ENCODE results near the gene UBQLN4. TPM values are rescaled to one million over a fixed set of nuclear protein-coding genes. Genes with fewer than 3 reads are reported as not detected.
A peak's percentile ranks its signal among the peaks of the same experiment; 100 is the strongest.

Gene UBQLN4
- total and polyA plus RNA-seq, 12 donors, result 15.7 to 32.2 (median 25.4) TPM

- no peak for DNase-seq
- no peaks in the 10 kb centered on the region for H3K36me3 ChIP-seq
- H3K27me3 ChIP-seq, result no peaks in the 10 kb centered on the region
- ATAC-seq, result no peak
- no peak overlapping the region for H3K27ac ChIP-seq
- peaks cover 0 to 14% (median 0%) of the 10 kb centered on the region in 9 donors for H3K4me1 ChIP-seq
- H3K4me3 ChIP-seq, result no peak overlapping the region
- TF ChIP-seq CTCF (IDR thresholded peaks at IDR 0.05), result no peak
- WGBS, 2 donors, result 73 to 74% methylated on average over 3 of the region's 3 CpGs
- H3K9me3 ChIP-seq, result no peaks in the 10 kb centered on the region
- intact Hi-C loops (cut with DNase I), result loop anchor here in 2 of 10 donors (5.0 to 10.0 kb wide), 2 partner anchors 47 to 65 kb away; partner anchors contain the start of gene SSR2 (in 1 of the 2)
Observed at GRCh38 chr1:156069490-156070455, 16.2 kb upstream of the UBQLN4 start.

GRCh38 chr1:156067262-156067661 is 13.7 kb upstream of the UBQLN4 start:
- Histone ChIP-seq H3K27me3 (no peaks in the 10 kb centered on the region), H3K4me3 (no peak overlapping the region), H3K36me3 (no peaks in the 10 kb centered on the region), H3K27ac (no peak overlapping the region), H3K9me3 (no peaks in the 10 kb centered on the region), H3K4me1 (peaks cover 0 to 11% (median 0%) of the 10 kb centered on the region in 9 donors)
- DNase-seq, result no peak
- ATAC-seq, result no peak
- WGBS, 2 donors, result 85 to 88% methylated on average over 2 of the region's 2 CpGs
- TF ChIP-seq CTCF (IDR thresholded peaks at IDR 0.05), result no peak
- intact Hi-C loops (cut with DNase I), result loop anchor here in 2 of 10 donors (5.0 to 10.0 kb wide), 2 partner anchors 45 to 62 kb away; partner anchors contain the start of gene SSR2 (in 1 of the 2)

GRCh38 chr1:156065871-156066270 is 12.3 kb upstream of the UBQLN4 start:
- ATAC-seq (peak in 1 of 8 donors; percentile 8), DNase-seq (no peak)
- Histone ChIP-seq H3K4me1 (peaks cover 0 to 11% (median 0%) of the 10 kb centered on the region in 9 donors), H3K36me3 (no peaks in the 10 kb centered on the region), H3K27ac (no peak overlapping the region), H3K27me3 (no peaks in the 10 kb centered on the region), H3K4me3 (no peak overlapping the region), H3K9me3 (no peaks in the 10 kb centered on the region)
- intact Hi-C loops (cut with DNase I), result loop anchor here in 2 of 10 donors (5.0 to 10.0 kb wide), 2 partner anchors 44 to 61 kb away; partner anchors contain the start of gene SSR2 (in 1 of the 2)
- TF ChIP-seq CTCF (IDR thresholded peaks at IDR 0.05), result no peak
- WGBS, 2 donors, result 74 to 77% methylated on average over 16 of the region's 16 CpGs

- Histone ChIP-seq H3K9me3 (no peaks in the 10 kb centered on the region), H3K27ac (no peak overlapping the region), H3K4me3 (no peak overlapping the region), H3K27me3 (no peaks in the 10 kb centered on the region), H3K36me3 (no peaks in the 10 kb centered on the region), H3K4me1 (peaks cover 0 to 8% (median 0%) of the 10 kb centered on the region in 9 donors)
- no peak for ATAC-seq
- WGBS, 2 donors, result 92 to 98% methylated on average over 3 of the region's 3 CpGs
- no peak for TF ChIP-seq CTCF (IDR thresholded peaks at IDR 0.05)
- intact Hi-C loops (cut with DNase I), result loop anchor here in 2 of 10 donors (5.0 to 10.0 kb wide), 2 partner anchors 43 to 60 kb away; partner anchors contain the start of gene SSR2 (in 1 of the 2)
- DNase-seq, result no peak
Observed at GRCh38 chr1:156065212-156065611, 11.6 kb upstream of the UBQLN4 start.
